Kidney (tissue), 14 donors: Measurements from ENCODE around the gene ALDH1L1. TPM values are rescaled to one million over a fixed set of nuclear protein-coding genes. Genes with fewer than 3 reads are reported as not detected.

Experiments
- DNase-seq, 5 donors: peaks; one replicate each; pipeline ENCODE4 v3.0.0-alpha.2; 2013 to 2020
- FAIRE-seq: peaks from 2 replicates; lab custom pipeline; 2012; peaks lifted over from hg19 to GRCh38; lab: Jason Lieb, UNC
- H3K27ac ChIP-seq, 2 donors: one replicate each; pipeline ENCODE4 v1.7.0; 2013; ENCODE audit warnings: low read depth in 2 of 2, low read length in 2 of 2, inconsistent platforms in 1 of 2
- H3K27me3 ChIP-seq: one replicate; pipeline ENCODE4 v1.7.1; 2013; ENCODE audit warnings: low read length, inconsistent platforms; ENCODE audit not compliant: control insufficient read depth, insufficient read depth
- H3K36me3 ChIP-seq, 3 donors: one replicate each; pipeline versions ENCODE4 v1.7.0 to v1.7.1; 2013; ENCODE audit warnings: low read length in 3 of 3, control low read depth in 1 of 3, inconsistent platforms in 1 of 3; ENCODE audit not compliant: insufficient read depth in 3 of 3, control insufficient read depth in 2 of 3
- H3K4me1 ChIP-seq, 3 donors: one replicate each; pipeline versions ENCODE4 v1.7.0 to v1.7.1; 2013; ENCODE audit warnings: low read length in 3 of 3, inconsistent platforms in 1 of 3, low read depth in 1 of 3; ENCODE audit not compliant: control insufficient read depth in 2 of 3, insufficient read depth in 2 of 3
- H3K4me3 ChIP-seq, 3 donors: one replicate each; pipeline versions ENCODE4 v1.7.0 to v1.8.1; 2013; ENCODE audit warnings: low read length in 3 of 3, control low read depth in 1 of 3, inconsistent platforms in 1 of 3
- H3K9ac ChIP-seq, 3 donors: one replicate each; pipeline versions ENCODE4 v1.7.0 to v1.7.1; 2013; ENCODE audit warnings: low read length in 3 of 3, control low read depth in 1 of 3, inconsistent platforms in 1 of 3
- H3K9me3 ChIP-seq, 3 donors: one replicate each; pipeline versions ENCODE4 v1.7.0 to v1.7.1; 2013; ENCODE audit warnings: low read length in 3 of 3, control low read depth in 1 of 3, inconsistent platforms in 1 of 3; ENCODE audit not compliant: control insufficient read depth in 2 of 3, insufficient read depth in 1 of 3
- CTCF ChIP-seq: IDR thresholded peaks from 3 replicates; pipeline ENCODE4 v1.5.1; 2012; ENCODE audit warnings: mild to moderate bottlenecking, moderate library complexity, borderline replicate concordance; ENCODE audit not compliant: insufficient read depth; ENCODE audit errors: extremely low read depth
- intact Hi-C: fragments of 100-400 bp; cut with DNase I; formaldehyde crosslinking; loops from one replicate; pipeline ENCODE4 v1.11.1; 2022
- polyA plus RNA-seq: library from polyadenylated mRNA; stranded (reverse); fragments of 350-450 nt; fragmentation: Illumina TruSeq; extraction: RNeasy Lipid Tissue Mini Kit (QIAGEN cat#74804); gene quantifications from one replicate; pipeline ENCODE4 v1.2.3, GENCODE V29; 2014; ENCODE audit warnings: low read depth, low replicate concordance; ENCODE audit not compliant: insufficient read depth
- total RNA-seq: library from RNA; stranded (reverse); fragmentation: NEBNext Ultra II Directional; extraction: Animal tissue kit (Norgen Biotek cat#: 25700); gene quantifications from one replicate; pipeline ENCODE4 v1.2.1, GENCODE V29; 2021
- donor health status: control.
- donor health status: control.
- donor health status: control.
- donor health status: control.
- donor health status: control.
- donor health status: DM: yes; HTN: yes; CAD: no.
- donor health status: Normal renal cell carcinoma (clear cell type).

The ALDH1L1 gene
- total and polyA plus RNA-seq, 2 donors from 2014 or later = 60.0 to 199 TPM

GRCh38 chr3:126080970-126081369 lies 99.4 kb downstream of the ALDH1L1 start:
- H3K27ac ChIP-seq = no peak overlapping the region
- TF ChIP-seq CTCF = no peak
- FAIRE-seq (no peak), DNase-seq (no peak)
- no peaks in the 10 kb centered on the region for H3K36me3 ChIP-seq
- no peak overlapping the region for H3K9ac ChIP-seq
- no peak overlapping the region for H3K4me3 ChIP-seq
- H3K9me3 ChIP-seq = no peaks in the 10 kb centered on the region
- peaks cover 0 to 3% (median 2%) of the 10 kb centered on the region in 3 donors for H3K4me1 ChIP-seq
- intact Hi-C loops = no loop called here
- no peaks in the 10 kb centered on the region for H3K27me3 ChIP-seq

- FAIRE-seq (no peak), DNase-seq (no peak)
- no peak for TF ChIP-seq CTCF
- H3K9me3 ChIP-seq = peaks cover 0 to 2% (median 0%) of the 10 kb centered on the region in 3 donors
- H3K36me3 ChIP-seq = no peaks in the 10 kb centered on the region
- no peak overlapping the region for H3K4me3 ChIP-seq
- no peak overlapping the region for H3K9ac ChIP-seq
- peaks cover 0 to 3% (median 0%) of the 10 kb centered on the region in 3 donors for H3K4me1 ChIP-seq
- no peaks in the 10 kb centered on the region for H3K27me3 ChIP-seq
- H3K27ac ChIP-seq = no peak overlapping the region
- intact Hi-C loops = no loop called here
Measured at GRCh38 chr3:126078866-126079265, 101.5 kb downstream of the ALDH1L1 start.

GRCh38 chr3:126077754-126078153 lies 102.6 kb downstream of the ALDH1L1 start:
- Histone ChIP-seq H3K27ac (no peak overlapping the region), H3K4me1 (peaks cover 0 to 3% (median 0%) of the 10 kb centered on the region in 3 donors), H3K9me3 (peaks cover 0 to 2% (median 1%) of the 10 kb centered on the region in 3 donors), H3K36me3 (no peaks in the 10 kb centered on the region), H3K4me3 (no peak overlapping the region), H3K27me3 (no peaks in the 10 kb centered on the region), H3K9ac (no peak overlapping the region)
- no peak for TF ChIP-seq CTCF
- intact Hi-C loops = no loop called here
- FAIRE-seq = no peak
- DNase-seq = no peak

- Histone ChIP-seq H3K4me3 (no peak overlapping the region), H3K27ac (no peak overlapping the region), H3K27me3 (no peaks in the 10 kb centered on the region), H3K9me3 (peaks cover 0 to 2% (median 2%) of the 10 kb centered on the region in 3 donors), H3K4me1 (no peaks in the 10 kb centered on the region), H3K9ac (no peak overlapping the region), H3K36me3 (no peaks in the 10 kb centered on the region)
- no peak for TF ChIP-seq CTCF
- FAIRE-seq = no peak
- DNase-seq = no peak
- intact Hi-C loops = no loop called here
Measured at GRCh38 chr3:126076140-126076539, 104.2 kb downstream of the ALDH1L1 start.
